Activated CD8-positive, alpha-beta memory T cell treated with anti-CD3 and anti-CD28 coated beads, Interleukin-2, amount 50 U/mL, for 1 hour (primary cell): ENCODE measurements around the gene ADAMTSL3.

ENCODE experiments used
- DNase-seq: peaks from one replicate; pipeline ENCODE4 v3.0.0-alpha.2; 2020; ENCODE audit errors: extremely low read depth

The ADAMTSL3 gene

GRCh38 chr15:83978588-83978987, 324.7 kb downstream of the ADAMTSL3 start:
- DNase-seq: no peak

GRCh38 chr15:83980637-83981036, 326.7 kb downstream of the ADAMTSL3 start:
- DNase-seq: no peak

- DNase-seq: no peak
These were observed 328.8 kb downstream of the ADAMTSL3 start for GRCh38 chr15:83982748-83983147.

- no peak for DNase-seq
These were observed 329.9 kb downstream of the ADAMTSL3 start for GRCh38 chr15:83983634-83984458.

GRCh38 chr15:83984601-83985000, 330.7 kb downstream of the ADAMTSL3 start:
- DNase-seq: no peak

- DNase-seq: no peak
These were observed 337.2 kb downstream of the ADAMTSL3 start for GRCh38 chr15:83991163-83991562.

GRCh38 chr15:83992324-83993031, 338.6 kb downstream of the ADAMTSL3 start:
- no peak for DNase-seq

GRCh38 chr15:83993591-83993990, 339.7 kb downstream of the ADAMTSL3 start:
- no peak for DNase-seq

GRCh38 chr15:83998486-83998885, 344.6 kb downstream of the ADAMTSL3 start:
- DNase-seq: no peak

GRCh38 chr15:83999396-84000135, 345.6 kb downstream of the ADAMTSL3 start:
- no peak for DNase-seq

- DNase-seq: no peak
These were observed 347.1 kb downstream of the ADAMTSL3 start for GRCh38 chr15:84001037-84001436.

- no peak for DNase-seq
These were observed 347.7 kb downstream of the ADAMTSL3 start for GRCh38 chr15:84001655-84002054.

- no peak for DNase-seq
These were observed 350.0 kb downstream of the ADAMTSL3 start for GRCh38 chr15:84003791-84004503.

GRCh38 chr15:84006421-84006820, 352.5 kb downstream of the ADAMTSL3 start:
- DNase-seq: no peak

- DNase-seq: no peak
These were observed 355.7 kb downstream of the ADAMTSL3 start for GRCh38 chr15:84009616-84010015.

- no peak for DNase-seq
These were observed 356.3 kb downstream of the ADAMTSL3 start for GRCh38 chr15:84010246-84010645.

- DNase-seq: no peak
These were observed 362.4 kb downstream of the ADAMTSL3 start for GRCh38 chr15:84016371-84016770.

GRCh38 chr15:84022516-84022915, 368.6 kb downstream of the ADAMTSL3 start:
- DNase-seq: no peak

GRCh38 chr15:84023636-84024035, 369.7 kb downstream of the ADAMTSL3 start:
- DNase-seq: no peak

- no peak for DNase-seq
These were observed 380.1 kb downstream of the ADAMTSL3 start for GRCh38 chr15:84033793-84034553.
